ENCODE measurements around the gene COA7. TPM values are rescaled to one million over a fixed set of nuclear protein-coding genes. Genes with fewer than 3 reads are reported as not detected.
"Not testable (repeated sequence)": the region's sequence is repeated elsewhere in the genome, so short reads cannot be mapped to it uniquely, and the experiment has no call there.

Gene COA7
- total RNA-seq (2014; rRNA removed; shearing (Covaris generic); ENCODE audit: low replicate concordance): 10.6 and 12.3 TPM in 2 replicates

DNA sequence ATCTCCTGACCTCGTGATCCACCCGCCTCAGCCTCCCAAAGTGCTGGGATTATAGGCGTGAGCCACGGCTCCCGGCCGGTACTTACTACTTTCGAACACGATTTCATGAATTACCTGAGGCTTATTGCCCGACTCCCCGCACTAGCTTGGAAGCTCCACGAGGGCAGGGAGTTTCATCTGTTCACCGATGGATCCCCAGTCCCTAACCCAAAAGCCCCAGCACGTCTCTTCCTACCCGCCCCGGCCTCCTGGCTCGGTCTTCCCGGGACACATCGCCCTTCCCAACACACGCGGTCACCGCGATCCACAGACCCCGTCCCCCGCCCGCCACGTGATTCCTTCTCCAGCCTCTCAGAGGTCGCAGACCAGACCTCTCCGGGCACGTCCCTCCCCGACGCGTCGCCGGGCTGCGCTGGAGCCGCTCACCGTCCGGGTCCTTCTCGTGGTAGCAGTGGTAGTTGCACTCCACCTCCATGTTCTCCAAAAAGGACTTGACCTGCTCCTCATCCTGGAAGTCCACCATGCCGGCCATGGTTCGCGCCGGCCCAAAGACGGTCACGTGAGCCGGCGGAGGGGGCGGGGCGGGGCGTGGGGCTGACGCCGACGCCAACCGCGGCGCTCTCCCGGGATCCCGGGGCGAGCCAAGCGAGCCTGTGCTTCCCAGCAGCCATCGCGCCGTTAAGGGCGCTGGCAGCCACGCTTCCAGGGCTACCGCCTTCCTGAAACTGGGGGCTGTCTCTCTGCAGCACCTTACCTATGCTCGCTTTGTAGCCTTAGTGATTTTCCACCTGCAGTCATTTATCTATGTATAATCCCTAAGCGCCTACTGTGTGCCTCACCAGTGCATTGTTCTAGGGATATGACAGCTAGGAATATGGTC, at the start of gene COA7:
COA7 (minus strand) TSS at position 553 of the 880 bp plus-strand sequence; CDS start at position 532, 21 bp downstream.
- DNase-seq (ENCODE audit: low read depth): peak; percentile 88
- in situ Hi-C loops (cut with HindIII; ENCODE audit: low pct_unique_long_range_greater_than_20kb, low sequenced_read_pairs): no loop called here

DNA sequence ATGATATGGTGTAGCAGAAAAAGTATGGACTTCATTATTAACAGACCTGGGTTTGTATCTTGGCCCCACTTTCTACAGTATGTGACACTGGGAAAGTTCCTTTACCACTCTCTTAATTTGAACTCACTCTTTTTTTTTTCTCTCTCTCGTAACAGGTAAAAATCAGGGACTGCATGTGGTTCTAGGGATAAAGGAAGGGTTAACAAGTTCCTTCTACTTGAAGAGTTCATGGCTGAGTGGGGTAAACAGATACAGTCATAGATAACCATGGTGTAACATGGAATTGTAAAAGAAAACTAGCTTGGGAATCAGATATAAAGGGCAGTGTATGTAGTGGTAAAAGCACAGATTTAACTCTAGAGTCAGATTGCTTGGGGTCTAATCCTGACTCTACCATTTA, 49.3 kb upstream of the COA7 start:
- in situ Hi-C loops (cut with HindIII; ENCODE audit: low pct_unique_long_range_greater_than_20kb, low sequenced_read_pairs): no loop called here
- no peak for DNase-seq (ENCODE audit: low read depth)

DNA sequence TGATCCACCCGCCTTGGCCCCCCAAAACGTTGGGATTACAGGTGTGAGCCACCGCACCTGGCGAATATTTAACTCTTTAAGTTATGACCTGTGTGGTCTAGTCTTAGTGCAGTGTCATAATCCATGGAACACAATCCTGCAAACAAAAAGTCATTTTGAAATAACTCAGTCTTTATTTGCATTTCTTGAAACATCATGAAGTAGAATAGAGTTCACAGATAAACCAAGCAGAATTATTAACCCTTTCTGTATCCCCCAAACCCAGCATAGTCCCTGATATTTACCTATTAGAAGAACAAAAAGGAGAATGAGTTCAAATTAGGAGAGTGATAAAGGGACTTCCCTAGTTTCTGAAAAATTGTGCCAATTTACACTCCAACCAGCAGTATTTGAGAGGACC, 48.0 kb upstream of the COA7 start:
- in situ Hi-C loops (cut with HindIII; ENCODE audit: low pct_unique_long_range_greater_than_20kb, low sequenced_read_pairs): no loop called here
- DNase-seq (ENCODE audit: low read depth): no peak

DNA sequence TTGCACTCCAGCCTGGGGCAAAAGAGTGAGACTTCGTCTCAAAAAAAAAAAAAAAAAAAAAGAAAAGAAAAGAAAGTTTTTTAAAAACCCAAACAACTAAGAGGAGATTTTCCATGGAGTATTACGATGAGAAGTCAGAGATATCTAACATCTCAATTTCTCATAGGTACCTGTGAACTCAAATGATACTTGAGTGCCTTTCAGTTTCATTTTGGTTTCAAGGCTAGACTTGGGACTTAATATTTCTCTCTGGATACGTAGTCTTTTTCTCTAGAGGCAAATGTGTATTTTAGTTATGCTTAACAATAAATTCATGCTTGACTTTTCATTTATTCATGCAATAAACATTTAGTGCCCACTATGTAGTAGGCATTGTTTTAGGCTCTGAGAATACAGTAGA, 43.1 kb upstream of the COA7 start:
- no peak for DNase-seq (ENCODE audit: low read depth)
- in situ Hi-C loops (cut with HindIII; ENCODE audit: low pct_unique_long_range_greater_than_20kb, low sequenced_read_pairs): no loop called here

DNA sequence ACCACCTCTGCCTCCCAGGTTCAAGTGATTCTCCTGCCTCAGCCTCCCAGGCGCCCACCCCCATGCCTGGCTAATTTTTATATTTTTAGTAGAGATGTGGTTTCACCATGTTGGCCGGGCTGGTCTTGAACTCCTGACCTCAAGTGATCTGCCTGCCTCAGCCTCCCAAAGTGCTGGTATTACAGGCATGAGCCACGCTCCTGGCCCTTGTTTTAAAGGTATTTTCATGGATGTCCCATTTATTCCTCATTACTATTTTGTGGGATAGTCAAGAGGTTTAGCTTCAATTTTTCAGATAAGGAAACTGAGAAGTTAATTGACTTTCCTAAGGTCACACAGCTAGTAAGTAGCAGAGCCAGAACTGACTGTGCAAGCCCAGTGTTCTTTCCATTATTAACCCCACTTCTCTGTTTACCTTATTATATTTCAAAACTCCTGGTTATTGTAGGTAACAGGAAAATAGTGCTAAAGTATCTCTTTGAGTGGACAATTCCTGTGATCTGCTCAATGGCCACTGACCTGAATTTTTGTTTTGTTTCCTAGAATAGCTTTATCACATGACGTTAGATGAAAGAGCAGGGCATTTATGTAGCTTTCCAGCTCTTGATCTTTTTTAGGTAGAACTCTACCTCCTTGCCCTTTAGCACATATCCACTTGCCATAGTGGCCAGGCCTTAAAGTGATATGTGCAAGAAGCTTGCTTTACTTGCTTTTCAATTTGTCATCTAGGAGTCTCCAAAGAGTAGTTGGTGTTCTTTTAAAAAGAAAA, 41.7 kb upstream of the COA7 start:
- in situ Hi-C loops (cut with HindIII; ENCODE audit: low pct_unique_long_range_greater_than_20kb, low sequenced_read_pairs): no loop called here
- DNase-seq (ENCODE audit: low read depth): no peak

DNA sequence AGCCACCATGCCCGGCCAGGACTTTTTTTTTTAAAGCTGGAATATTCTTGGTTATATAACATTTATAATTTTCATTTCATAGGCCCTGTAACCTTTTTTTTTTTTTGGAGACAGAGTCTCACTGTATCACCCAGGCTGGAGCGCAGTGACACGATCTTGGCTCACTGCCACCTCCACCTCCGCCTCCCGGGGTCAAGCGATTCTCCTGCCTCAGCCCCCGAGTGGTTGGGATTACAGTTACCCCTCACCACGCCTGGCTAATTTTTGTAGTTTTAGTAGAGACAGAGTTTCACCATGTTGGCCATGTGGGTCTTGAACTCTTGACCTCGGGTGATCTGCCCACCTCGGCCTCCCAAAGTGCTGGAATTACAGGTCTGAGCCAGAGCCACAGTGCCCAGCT, 40.7 kb upstream of the COA7 start:
- DNase-seq (ENCODE audit: low read depth): no peak
- in situ Hi-C loops (cut with HindIII; ENCODE audit: low pct_unique_long_range_greater_than_20kb, low sequenced_read_pairs): no loop called here

DNA sequence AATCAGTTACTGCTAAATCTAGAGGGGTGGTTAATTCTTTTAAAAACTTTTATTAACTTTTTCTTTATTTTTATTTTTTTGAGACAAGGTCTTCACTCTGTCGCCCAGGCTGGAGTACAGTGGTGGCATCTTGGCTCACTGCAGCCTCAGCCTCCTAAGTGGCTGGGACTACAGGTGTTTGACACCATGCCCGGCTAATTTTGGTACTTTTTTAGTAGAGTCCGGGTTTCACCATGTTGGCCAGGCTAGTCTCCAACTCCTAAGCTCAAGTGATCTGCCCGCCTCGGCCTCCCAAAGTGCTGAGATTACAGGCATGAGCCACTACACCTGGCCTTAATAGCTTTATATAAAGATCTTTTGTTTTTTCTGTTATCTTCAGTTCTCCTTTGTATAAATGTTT, 40.0 kb upstream of the COA7 start:
- no peak for DNase-seq (ENCODE audit: low read depth)
- in situ Hi-C loops (cut with HindIII; ENCODE audit: low pct_unique_long_range_greater_than_20kb, low sequenced_read_pairs): no loop called here

DNA sequence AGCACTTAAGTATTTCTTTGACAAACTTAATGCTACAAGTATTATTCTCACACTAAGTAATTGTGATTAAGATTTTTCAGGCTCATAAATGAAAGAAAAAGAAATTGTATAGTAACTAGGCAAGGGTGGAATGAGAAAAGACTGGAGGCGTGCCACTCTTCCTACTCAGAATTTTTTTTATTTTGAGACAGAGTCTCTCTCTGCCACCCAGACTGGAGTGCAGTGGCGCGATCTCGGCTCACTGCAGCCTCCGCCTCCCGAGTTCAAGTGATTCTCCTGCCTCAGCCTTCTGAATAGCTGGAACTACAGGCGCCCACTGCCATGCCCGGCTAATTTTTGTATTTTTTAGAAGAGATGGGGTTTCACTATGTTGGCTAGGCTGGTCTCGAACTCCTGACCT, 37.2 kb upstream of the COA7 start:
- DNase-seq (ENCODE audit: low read depth); in situ Hi-C loops (cut with HindIII; ENCODE audit: low pct_unique_long_range_greater_than_20kb, low sequenced_read_pairs): not testable (repeated sequence)

DNA sequence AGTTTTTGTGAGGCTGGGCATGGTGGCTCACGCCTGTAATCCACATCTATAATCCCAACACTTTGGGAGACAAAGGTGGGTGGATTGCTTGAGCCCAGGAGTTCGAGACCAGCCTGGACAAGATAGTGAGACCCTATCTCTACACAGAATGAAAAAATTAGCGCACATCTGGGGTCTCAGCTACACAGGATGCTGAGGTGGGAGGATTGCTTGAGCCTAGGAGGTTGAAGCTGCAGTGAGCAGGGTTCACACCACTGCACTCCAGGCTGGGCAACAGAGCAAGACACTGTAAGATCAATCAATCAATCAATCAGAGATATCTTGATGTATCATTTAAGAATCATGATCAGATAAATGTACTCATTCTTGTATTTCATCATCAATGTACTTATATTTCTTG, 35.2 kb upstream of the COA7 start:
- in situ Hi-C loops (cut with HindIII; ENCODE audit: low pct_unique_long_range_greater_than_20kb, low sequenced_read_pairs): no loop called here
- no peak for DNase-seq (ENCODE audit: low read depth)

DNA sequence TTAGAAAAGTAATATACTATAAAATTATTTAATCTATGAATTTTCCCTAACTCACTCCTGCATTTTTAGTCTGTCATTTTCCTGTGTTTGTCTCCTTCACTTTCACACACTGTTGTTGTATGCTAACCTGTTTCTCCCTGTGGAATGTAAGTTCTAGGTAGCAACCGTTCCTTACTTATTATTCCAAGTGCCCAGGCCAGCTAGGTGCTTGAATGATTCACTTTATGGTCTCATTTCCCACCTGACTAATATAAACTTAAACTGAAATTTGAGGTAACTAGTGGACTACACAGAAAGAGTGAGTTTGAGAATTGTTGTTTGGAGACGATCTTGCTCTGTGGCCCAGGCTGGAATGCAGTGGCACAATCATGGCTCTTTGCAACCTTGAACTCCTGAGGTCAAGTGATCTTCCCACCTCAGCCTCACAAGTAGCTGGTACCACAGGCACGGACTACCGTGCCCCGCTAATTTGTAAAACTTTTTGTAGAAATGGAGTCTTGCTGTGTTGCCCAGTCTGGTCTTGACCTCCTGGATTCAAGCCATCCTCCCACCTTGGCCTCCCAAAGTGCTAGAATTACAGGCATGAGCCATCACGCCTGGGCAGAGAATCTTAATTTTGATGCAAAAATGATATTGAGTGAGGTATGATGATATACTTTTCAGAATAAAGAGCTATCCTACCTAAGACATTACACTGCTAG, 30.0 kb upstream of the COA7 start:
- no peak for DNase-seq (ENCODE audit: low read depth)
- in situ Hi-C loops (cut with HindIII; ENCODE audit: low pct_unique_long_range_greater_than_20kb, low sequenced_read_pairs): no loop called here

DNA sequence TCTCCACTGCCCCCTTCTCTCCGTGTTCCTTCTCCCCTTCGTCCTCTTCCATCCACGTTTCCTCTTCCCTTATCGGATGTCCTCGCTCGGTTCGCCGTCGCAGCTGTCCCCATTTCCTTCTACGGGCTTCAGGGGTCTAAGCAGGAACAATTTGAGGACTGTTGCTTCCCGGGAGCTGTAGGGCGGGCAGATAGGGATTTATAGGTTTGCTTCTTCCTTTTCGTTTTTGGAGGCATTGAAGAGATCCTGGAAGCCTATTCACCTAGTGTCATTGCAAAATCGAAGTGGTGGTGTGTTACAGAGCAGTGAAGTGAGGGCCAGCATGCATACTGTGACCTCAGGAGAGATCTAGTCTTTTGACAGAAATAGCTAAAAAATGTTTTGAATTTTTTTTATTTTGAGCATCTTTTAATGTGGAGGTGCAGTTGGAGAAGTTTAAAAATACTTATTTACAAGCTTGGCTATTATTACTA, 29.0 kb upstream of the COA7 start:
- DNase-seq (ENCODE audit: low read depth): no peak
- in situ Hi-C loops (cut with HindIII; ENCODE audit: low pct_unique_long_range_greater_than_20kb, low sequenced_read_pairs): no loop called here

DNA sequence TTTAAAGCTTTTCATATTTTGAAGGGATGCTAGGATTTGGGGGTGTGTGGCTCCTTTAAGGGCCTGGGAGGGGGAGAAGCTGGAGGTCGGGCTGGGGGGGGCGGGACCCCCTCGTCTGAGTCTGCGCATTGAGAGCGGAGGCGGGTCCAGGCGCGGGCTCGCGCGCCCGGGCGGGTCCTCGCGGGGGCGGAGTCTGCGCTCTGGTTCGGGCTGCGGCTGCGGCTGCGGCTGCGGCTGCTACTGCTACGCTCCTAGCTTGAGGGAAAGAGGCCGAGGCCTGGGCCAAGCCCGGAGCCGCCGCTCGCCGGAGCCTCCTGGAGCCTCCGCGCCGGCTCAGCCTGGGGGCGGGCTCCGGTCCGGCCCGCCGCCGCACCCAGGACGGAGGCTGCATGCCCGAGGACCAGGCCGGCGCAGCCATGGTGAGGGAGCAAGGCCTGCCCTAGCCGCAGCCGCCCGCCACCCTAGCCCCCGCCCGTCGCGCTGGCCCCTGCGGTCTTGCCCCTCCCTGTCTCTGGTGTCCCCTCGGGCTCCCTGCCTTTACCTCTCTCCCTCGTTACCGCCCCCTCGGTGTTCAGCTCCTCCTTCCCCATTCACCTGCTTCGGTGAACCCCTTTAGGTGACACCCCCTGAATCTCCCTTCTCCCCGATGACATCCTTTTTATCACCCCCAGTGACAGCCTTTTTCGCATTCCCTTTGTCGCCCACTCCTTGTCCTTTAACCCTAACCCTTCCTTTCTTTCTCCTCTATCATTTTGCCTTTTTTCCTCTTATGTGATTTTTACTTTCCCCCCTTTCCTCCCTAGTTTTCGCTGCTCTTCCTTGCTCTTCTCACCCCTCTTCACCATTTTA, 28.3 kb upstream of the COA7 start, which contains the start of gene ZYG11B:
ZYG11B (plus strand) TSS at position 189 of the 849 bp plus-strand sequence; CDS start at position 390, 201 bp downstream.
- peak; percentile 79 for DNase-seq (ENCODE audit: low read depth)
- in situ Hi-C loops (cut with HindIII; ENCODE audit: low pct_unique_long_range_greater_than_20kb, low sequenced_read_pairs): no loop called here

DNA sequence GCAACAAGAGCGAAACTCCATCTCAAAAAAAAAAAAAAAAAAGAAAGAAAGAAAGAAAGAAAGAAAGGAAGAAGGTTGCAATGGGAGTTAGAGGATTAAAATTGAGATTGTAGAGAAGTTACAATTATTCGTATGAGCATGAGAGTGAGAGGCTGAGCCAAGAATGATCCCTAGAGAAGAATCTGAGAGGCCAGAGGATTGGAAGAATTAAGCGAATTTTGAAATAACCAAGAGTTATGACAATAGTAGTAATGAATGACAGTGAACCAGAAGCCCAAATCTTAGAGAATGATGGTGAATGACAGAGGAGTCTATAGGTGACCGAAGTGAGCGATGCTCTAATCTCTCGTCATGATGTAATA, 27.7 kb upstream of the COA7 start:
- in situ Hi-C loops (cut with HindIII; ENCODE audit: low pct_unique_long_range_greater_than_20kb, low sequenced_read_pairs): no loop called here

DNA sequence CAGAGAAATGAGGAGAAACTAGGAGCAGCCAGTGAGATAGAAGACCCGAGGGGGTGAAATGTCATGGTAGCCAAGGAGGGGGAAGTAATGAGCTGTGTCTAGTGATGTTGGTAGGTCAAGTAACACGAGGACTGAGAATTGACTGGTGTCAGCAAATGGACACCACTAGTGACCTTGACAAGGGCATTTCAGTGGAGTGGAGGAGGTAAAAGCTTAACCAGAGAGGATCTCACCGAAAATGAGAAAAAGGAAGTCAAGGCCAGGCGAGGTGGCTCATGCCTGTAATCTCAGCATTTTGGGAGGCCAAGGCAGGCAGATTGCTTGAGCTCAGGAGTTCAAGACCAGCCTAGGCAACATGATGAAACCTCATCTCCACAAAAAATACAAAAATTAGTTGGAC, 25.1 kb upstream of the COA7 start:
- in situ Hi-C loops (cut with HindIII; ENCODE audit: low pct_unique_long_range_greater_than_20kb, low sequenced_read_pairs): no loop called here
- no peak for DNase-seq (ENCODE audit: low read depth)

More for the DNA sequence above, 27.7 kb upstream of the COA7 start:
- no peak for DNase-seq (ENCODE audit: low read depth)

DNA sequence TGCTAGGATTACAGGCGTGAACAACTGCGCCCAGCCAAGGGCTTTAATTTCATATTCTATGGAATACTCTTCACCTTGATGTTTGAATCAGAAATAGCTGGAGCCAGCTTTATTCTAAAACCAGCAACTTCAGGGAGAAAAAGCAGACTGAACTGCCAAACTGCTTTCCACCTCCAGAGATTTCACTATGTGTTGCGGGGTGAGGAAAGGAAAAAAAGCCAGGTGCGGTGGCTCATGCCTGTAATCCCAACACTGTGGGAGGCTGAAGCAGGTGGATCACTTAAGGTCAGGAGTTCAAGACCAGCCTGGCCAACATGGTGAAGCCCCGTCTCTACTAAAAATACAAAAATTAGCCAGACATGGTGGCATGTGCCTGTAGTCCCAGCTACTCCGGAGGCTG, 17.1 kb upstream of the COA7 start:
- DNase-seq (ENCODE audit: low read depth); in situ Hi-C loops (cut with HindIII; ENCODE audit: low pct_unique_long_range_greater_than_20kb, low sequenced_read_pairs): not testable (repeated sequence)

DNA sequence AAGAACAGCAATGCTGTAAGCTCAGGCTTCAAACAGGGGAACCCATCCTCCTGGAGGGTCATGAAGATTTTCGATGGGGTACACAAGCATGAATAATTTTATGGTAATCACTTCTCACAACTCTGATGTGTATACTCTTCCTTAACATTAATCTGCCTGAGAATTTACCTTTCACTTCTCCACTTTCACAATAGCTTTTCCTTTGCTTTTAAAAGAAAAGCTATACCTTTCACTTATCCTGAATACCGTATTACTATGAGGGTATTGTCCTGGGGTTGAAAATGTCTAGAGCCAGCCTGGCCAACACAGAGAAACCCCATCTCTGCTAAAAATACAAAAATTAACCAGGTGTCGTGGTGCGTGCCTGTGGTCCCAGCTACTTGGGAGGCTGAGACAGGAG, 15.4 kb upstream of the COA7 start:
- in situ Hi-C loops (cut with HindIII; ENCODE audit: low pct_unique_long_range_greater_than_20kb, low sequenced_read_pairs): no loop called here
- DNase-seq (ENCODE audit: low read depth): no peak

DNA sequence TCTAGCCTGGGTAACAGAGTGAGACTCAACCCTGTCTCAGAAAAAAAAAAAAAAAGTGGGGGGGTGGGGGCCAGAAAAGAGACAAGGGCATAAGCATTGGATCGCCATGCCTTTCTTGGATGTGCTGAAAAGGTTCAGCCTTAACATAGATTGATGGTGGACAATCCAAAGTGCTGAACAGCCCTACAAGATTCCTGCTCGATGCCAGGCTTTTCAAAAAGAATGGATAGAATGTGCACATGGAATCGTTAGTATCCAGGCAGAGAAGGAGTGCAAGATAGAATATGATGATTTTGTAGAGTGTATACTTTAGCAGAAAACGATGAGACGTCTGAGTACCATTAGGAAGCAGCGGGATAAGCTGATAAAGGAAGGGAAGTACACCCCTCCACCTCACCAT, 10.9 kb upstream of the COA7 start:
- in situ Hi-C loops (cut with HindIII; ENCODE audit: low pct_unique_long_range_greater_than_20kb, low sequenced_read_pairs): no loop called here
- no peak for DNase-seq (ENCODE audit: low read depth)

All from Caki2 (cell line).